Prostate gland (tissue), 2 donors: ENCODE measurements around the gene CPM.

Experiments
- POLR2A ChIP-seq: fragments of 450-650 bp; IDR thresholded peaks from one replicate; pipeline ENCODE4 v1.6.1; 2016; ENCODE audit warnings: antibody characterized with exemption, mild to moderate bottlenecking
- POLR2AphosphoS5 ChIP-seq: sonication (generic); formaldehyde crosslinking; IDR thresholded peaks from one replicate; pipeline ENCODE4 v1.6.1; 2017; ENCODE audit warnings: antibody characterized with exemption
- TF ChIP-seq, protein P1 (sequence below), 4 experiments: fragments of 200-600 bp in 2 of 4; fragments of 450-650 bp in 2 of 4; sonication (generic) in 2 of 4; IDR thresholded peaks; 1 replicate in 3 of 4; 2 replicates in 1 of 4; pipeline ENCODE4 v1.5.1; 2016 to 2019; ENCODE audit warnings: antibody characterized with exemption in 4 of 4, mild to moderate bottlenecking in 2 of 4, moderate library complexity in 2 of 4

DNA sequence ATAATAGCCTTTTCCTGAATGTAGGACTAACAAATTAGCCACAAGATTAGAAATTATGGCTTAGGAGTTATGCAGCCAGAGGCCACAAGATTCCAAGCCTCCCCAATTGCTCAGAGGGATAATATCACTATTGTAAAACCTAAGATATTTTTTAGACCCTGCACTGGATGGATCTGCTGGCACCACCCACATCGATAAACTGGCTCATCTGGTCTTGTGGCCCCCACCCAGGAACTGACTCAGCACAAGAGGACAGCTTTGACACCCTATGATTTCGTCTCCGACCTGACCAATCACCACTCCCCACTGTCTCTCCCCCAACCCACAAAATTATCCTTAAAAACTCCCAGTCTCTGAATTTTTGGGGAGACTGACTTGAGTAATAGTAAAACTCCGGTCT lies 54.7 kb downstream of the CPM start:
- TF ChIP-seq, protein P1, sequence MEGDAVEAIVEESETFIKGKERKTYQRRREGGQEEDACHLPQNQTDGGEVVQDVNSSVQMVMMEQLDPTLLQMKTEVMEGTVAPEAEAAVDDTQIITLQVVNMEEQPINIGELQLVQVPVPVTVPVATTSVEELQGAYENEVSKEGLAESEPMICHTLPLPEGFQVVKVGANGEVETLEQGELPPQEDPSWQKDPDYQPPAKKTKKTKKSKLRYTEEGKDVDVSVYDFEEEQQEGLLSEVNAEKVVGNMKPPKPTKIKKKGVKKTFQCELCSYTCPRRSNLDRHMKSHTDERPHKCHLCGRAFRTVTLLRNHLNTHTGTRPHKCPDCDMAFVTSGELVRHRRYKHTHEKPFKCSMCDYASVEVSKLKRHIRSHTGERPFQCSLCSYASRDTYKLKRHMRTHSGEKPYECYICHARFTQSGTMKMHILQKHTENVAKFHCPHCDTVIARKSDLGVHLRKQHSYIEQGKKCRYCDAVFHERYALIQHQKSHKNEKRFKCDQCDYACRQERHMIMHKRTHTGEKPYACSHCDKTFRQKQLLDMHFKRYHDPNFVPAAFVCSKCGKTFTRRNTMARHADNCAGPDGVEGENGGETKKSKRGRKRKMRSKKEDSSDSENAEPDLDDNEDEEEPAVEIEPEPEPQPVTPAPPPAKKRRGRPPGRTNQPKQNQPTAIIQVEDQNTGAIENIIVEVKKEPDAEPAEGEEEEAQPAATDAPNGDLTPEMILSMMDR (IDR thresholded peaks at IDR 0.05): no peak
- TF ChIP-seq POLR2A (no peak), POLR2AphosphoS5 (no peak)
